Mucosa of descending colon (tissue), 3 donors: ENCODE results near the gene OR2AT4. TPM values are rescaled to one million over a fixed set of nuclear protein-coding genes. Genes with fewer than 3 reads are reported as not detected.
"Not testable (repeated sequence)": the region's sequence is repeated elsewhere in the genome, so short reads cannot be mapped to it uniquely, and the experiment has no call there.

Source experiments
- ATAC-seq: fragments of 200-7000 bp; cut with Tn5 transposase; one replicate; pipeline ENCODE4 v1.9.1; 2020; ENCODE audit warnings: mild to moderate bottlenecking, moderate library complexity
- DNase-seq, 3 donors: peaks; one replicate each; pipeline ENCODE4 v3.0.0-alpha.2; 2020
- H3K36me3 ChIP-seq: fragments of 200-600 bp; one replicate; pipeline ENCODE4 v1.8.0; 2021; ENCODE audit warnings: low read depth, mild to moderate bottlenecking
- H3K4me1 ChIP-seq: fragments of 200-600 bp; one replicate; pipeline ENCODE4 v1.8.0; 2021; ENCODE audit warnings: low read depth, mild to moderate bottlenecking
- H3K4me3 ChIP-seq: fragments of 200-600 bp; one replicate; pipeline ENCODE4 v1.8.0; 2021; ENCODE audit warnings: mild to moderate bottlenecking
- H3K9me3 ChIP-seq: fragments of 200-600 bp; one replicate; pipeline ENCODE4 v1.8.0; 2021; ENCODE audit warnings: mild to moderate bottlenecking
- CTCF ChIP-seq: fragments of 200-600 bp; IDR thresholded peaks from one replicate; pipeline ENCODE4 v1.8.0; 2022; ENCODE audit warnings: antibody characterized with exemption, mild to moderate bottlenecking
- intact Hi-C, 2 donors: fragments of 100-400 bp; cut with DNase I in 1 of 2; cut with micrococcal nuclease in 1 of 2; formaldehyde crosslinking; loops; one replicate each; pipeline versions ENCODE4 v1.11.0 to v1.11.1; 2022; cut with DNase I, micrococcal nuclease
- total RNA-seq, 3 donors: library from RNA; stranded (reverse); fragmentation: NEBNext Ultra II Directional in 2 of 3; extraction: Animal tissue kit (Norgen Biotek cat#: 25700) in 2 of 3; gene quantifications; one replicate each; pipeline versions ENCODE4 v1.2.1 to v1.2.4, GENCODE V29; 2021 to 2023
- donor health status: DM: no; HTN: no; CAD: no; lungs with moderate emphysema.
- donor health status: DM: no; HTN: no; CAD: no.
- donor health status: DM: no; HTN: yes; CAD: no.

Gene OR2AT4
- total RNA-seq, 3 donors from 2014 or later = not detected

DNA sequence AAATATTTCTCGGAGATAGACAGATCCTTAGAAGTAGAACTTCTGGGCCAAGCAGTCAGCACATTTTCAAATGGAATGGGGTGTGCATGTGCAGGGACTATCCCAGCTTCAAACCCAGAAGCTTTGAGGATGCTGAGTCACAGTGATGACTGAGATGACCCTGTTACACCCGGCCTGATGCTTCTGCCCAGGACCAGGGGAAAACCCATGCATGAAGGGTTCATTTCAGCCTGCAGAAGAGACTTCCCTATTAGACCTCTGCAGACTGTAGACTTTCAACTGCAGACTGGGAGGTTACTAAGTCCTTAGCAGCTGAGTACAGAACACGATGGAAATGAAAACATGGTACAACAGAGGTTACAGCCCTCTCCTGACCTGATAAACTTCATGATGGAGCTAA, 3.6 kb upstream of the OR2AT4 start:
- DNase-seq (peak in 1 of 3 donors; percentile 2), ATAC-seq (peak; percentile 51)
- intact Hi-C loops = no loop called here
- Histone ChIP-seq H3K4me1 (no peaks in the 10 kb centered on the region), H3K4me3 (no peak overlapping the region), H3K36me3 (no peaks in the 10 kb centered on the region), H3K9me3 (no peaks in the 10 kb centered on the region)
- TF ChIP-seq CTCF = no peak

- no peak for DNase-seq
- H3K36me3 ChIP-seq = no peaks in the 10 kb centered on the region
- intact Hi-C loops = no loop called here
These were observed 3.0 kb upstream of the OR2AT4 start for GRCh38 chr11:75099635-75100034.

DNA sequence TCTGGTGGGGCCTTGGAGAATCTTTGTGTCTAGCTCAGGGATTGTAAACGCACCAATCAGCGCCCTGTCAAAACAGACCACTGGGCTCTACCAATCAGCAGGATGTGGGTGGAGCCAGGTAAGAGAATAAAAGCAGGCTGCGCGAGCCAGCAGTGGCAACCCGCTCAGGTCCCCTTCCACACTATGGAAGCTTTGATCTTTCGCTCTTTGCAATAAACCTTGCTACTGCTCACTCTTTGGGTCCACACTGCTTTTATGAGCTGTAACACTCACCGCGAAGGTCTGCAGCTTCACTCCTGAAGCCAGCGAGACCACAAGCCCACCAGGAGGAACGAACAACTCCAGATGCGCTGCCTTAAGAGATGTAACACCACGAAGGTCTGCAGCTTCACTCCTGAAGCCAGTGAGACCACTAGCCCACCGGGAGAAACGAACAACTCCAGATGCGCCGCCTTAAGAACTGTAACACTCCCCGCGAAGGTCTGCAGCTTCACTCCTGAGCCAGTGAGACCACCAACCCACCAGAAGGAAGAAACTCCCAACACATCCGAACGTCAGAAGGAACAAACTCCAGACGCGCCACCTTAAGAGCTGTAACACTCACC, 2.3 kb upstream of the OR2AT4 start:
- intact Hi-C loops, DNase-seq, H3K36me3 ChIP-seq, H3K4me1 ChIP-seq, ATAC-seq, H3K4me3 ChIP-seq, H3K9me3 ChIP-seq: not testable (repeated sequence)

More at GRCh38 chr11:75099635-75100034, 3.0 kb upstream of the OR2AT4 start:
- Histone ChIP-seq H3K4me1 (no peaks in the 10 kb centered on the region), H3K9me3 (no peaks in the 10 kb centered on the region), H3K4me3 (no peak overlapping the region)
- TF ChIP-seq CTCF = no peak
- ATAC-seq = no peak

DNA sequence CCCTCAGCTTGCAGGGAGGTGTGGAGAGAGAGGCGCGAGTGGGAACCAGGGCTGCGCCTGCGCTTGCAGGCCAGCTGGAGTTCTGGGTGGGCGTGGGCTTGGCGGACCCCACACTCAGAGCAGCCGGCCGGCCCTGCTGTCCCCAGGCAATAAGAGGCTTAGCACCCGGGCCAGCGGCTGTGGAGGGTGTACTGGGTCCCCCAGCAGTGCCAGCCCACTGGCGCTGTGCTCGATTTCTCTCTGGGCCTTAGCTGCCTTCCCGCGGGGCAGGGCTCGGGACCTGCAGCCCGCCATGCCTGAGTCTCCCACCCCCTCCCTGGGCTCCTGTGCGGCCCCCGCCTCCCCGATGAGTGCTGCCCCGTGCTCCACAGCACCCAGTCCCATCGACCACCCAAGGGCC, 1.5 kb upstream of the OR2AT4 start:
- H3K36me3 ChIP-seq, H3K9me3 ChIP-seq, intact Hi-C loops, ATAC-seq, H3K4me1 ChIP-seq, H3K4me3 ChIP-seq, DNase-seq: not testable (repeated sequence)

DNA sequence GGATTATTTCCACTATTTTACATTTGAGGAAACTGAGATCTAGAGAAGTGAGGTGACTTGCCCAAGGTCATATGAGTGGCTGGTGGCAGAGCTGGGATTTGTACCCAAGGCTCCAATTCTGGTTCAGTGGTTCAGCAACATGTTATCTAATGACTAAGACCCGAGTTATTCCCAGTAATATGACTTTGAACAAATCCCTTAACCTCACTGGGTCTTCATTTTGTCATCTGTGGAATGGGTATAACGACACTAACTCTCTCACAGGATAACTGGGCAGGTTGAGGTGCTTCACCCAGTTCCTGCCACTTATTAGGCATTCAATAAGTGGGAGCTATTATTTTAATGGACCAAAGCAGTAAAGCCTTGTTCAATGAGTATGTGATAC, 489 bp upstream of the OR2AT4 start:
- ATAC-seq = no peak
- H3K9me3 ChIP-seq = no peaks in the 10 kb centered on the region
- no peaks in the 10 kb centered on the region for H3K36me3 ChIP-seq
- no peak for DNase-seq
- intact Hi-C loops = no loop called here
- H3K4me3 ChIP-seq = no peak overlapping the region
- H3K4me1 ChIP-seq = no peaks in the 10 kb centered on the region
- TF ChIP-seq CTCF = no peak

GRCh38 chr11:75094382-75094781, 2.3 kb downstream of the OR2AT4 start:
- intact Hi-C loops, H3K9me3 ChIP-seq, DNase-seq, H3K4me1 ChIP-seq, H3K4me3 ChIP-seq, H3K36me3 ChIP-seq, ATAC-seq: not testable (repeated sequence)

DNA sequence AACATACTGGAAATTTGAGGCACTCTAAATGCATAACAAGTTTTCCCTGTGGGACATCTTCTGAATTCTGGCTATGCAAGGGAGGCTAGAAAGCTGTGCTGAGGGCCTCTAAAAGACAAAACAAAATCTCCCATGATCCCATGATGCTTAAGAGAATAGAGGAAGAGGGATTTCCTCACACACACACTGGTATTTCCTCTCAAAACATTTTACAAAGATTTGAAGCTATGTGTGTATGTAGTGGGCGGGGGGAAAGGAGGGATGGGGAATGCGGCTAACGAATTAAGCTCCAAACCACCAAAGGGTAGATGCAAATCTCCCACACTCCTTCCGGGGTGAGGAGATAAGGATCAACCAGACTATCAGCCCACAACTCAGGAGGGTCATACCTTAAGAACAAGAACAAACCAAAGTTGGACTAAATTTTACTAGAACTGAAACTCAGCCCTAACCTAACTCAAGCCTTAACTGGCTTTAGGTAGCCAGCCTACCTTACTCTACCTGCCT, 6.0 kb downstream of the OR2AT4 start:
- Histone ChIP-seq H3K4me3 (no peak overlapping the region), H3K36me3 (no peaks in the 10 kb centered on the region), H3K4me1 (no peaks in the 10 kb centered on the region), H3K9me3 (peaks cover 8% of the 10 kb centered on the region)
- no peak for TF ChIP-seq CTCF
- intact Hi-C loops = no loop called here
- ATAC-seq (no peak), DNase-seq (no peak)
